Body of pancreas (tissue), 4 donors: Measurements from ENCODE around the gene DAND5.

Experiments used
- POLR2A ChIP-seq, 3 donors: fragments of 450-650 bp; IDR thresholded peaks; one replicate each; pipeline ENCODE4 v1.6.1; 2016; ENCODE audit warnings: antibody characterized with exemption in 3 of 3, mild to moderate bottlenecking in 2 of 3
- TF ChIP-seq, protein P1 (sequence below), 7 experiments: fragments of 450-650 bp in 4 of 7; fragments of 200-600 bp in 3 of 7; sonication (generic) in 3 of 7; IDR thresholded peaks; one replicate each; pipeline ENCODE4 v1.5.1; 2016 to 2019; ENCODE audit warnings: antibody characterized with exemption in 7 of 7

DNA sequence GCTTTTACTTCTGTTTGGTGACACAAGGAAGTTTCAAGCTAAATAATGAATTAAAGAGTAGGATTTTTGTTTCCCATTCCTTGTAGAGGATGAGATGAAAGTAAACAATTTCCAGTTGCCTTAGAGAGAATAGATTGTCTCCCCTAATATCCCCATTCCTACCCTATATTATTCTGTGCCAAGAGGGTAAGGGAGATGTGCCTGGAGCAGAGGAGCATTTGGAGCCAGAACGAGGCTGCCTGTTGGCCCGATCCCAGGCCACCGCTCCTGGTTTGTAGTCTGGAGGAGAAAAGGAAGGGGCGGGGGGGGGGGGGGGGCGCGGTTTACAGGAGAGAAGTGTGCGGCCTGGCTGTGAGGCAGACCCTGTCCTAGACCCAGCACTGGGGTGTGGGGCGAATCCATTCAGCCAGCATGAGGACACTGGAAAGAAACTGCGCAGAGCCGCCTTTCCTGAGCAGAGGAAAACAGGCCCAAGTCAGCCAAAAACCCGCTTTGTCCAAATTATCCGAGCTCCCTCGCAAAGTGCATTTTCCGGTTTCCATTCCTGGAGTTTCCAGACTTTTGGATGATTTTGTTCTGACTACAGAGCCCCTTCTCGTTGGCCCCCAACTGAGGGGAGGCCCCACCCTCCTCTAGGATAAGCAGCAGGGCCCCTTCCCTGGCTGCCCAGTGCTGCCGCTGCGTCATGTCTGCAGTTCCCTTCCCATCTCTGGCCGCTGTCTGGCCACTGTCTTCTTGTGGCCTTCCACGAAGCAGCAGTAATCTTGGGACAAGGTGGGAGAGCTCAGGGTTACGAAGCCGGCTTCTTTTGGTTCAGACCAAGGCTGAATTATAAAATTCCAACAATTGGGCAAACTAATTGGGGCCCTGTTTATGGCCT lies 48.9 kb downstream of the DAND5 start:
- TF ChIP-seq, protein P1, sequence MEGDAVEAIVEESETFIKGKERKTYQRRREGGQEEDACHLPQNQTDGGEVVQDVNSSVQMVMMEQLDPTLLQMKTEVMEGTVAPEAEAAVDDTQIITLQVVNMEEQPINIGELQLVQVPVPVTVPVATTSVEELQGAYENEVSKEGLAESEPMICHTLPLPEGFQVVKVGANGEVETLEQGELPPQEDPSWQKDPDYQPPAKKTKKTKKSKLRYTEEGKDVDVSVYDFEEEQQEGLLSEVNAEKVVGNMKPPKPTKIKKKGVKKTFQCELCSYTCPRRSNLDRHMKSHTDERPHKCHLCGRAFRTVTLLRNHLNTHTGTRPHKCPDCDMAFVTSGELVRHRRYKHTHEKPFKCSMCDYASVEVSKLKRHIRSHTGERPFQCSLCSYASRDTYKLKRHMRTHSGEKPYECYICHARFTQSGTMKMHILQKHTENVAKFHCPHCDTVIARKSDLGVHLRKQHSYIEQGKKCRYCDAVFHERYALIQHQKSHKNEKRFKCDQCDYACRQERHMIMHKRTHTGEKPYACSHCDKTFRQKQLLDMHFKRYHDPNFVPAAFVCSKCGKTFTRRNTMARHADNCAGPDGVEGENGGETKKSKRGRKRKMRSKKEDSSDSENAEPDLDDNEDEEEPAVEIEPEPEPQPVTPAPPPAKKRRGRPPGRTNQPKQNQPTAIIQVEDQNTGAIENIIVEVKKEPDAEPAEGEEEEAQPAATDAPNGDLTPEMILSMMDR (IDR thresholded peaks at IDR 0.05) = no peak
- no peak for TF ChIP-seq POLR2A (IDR thresholded peaks at IDR 0.05)
